MG63 (cell line): Measurements from ENCODE around the gene TMBIM6. TPM values are rescaled to one million over a fixed set of nuclear protein-coding genes. Genes with fewer than 3 reads are reported as not detected.
A peak's percentile ranks its signal among the peaks of the same experiment; 100 is the strongest.
"Not testable (repeated sequence)": the region's sequence is repeated elsewhere in the genome, so short reads cannot be mapped to it uniquely, and the experiment has no call there.

Source experiments
- DNase-seq: peaks from one replicate; pipeline ENCODE4 v3.0.0-alpha.2; 2020
- H3K27me3 ChIP-seq: fragments of 250-450 bp; sonication (Bioruptor Pico); 2 replicates; pipeline ENCODE4 v1.5.1; 2020; ENCODE audit warnings: mild to moderate bottlenecking, moderate library complexity
- H3K36me3 ChIP-seq: fragments of 250-450 bp; sonication (Bioruptor Pico); 2 replicates; pipeline ENCODE4 v1.5.1; 2020; ENCODE audit warnings: mild to moderate bottlenecking, moderate library complexity
- H3K4me3 ChIP-seq: fragments of 250-450 bp; sonication (Bioruptor Pico); 2 replicates; pipeline ENCODE4 v1.5.1; 2020; ENCODE audit warnings: mild to moderate bottlenecking, moderate library complexity
- H3K9me3 ChIP-seq: fragments of 250-450 bp; sonication (Bioruptor Pico); 2 replicates; pipeline ENCODE4 v1.5.1; 2020; ENCODE audit warnings: mild to moderate bottlenecking, moderate library complexity
- total RNA-seq: library from RNA; depleted of rRNA; stranded (reverse); fragments of >200 nt; shearing (Covaris generic); gene quantifications from 2 replicates; pipeline ENCODE4 v1.2.3, GENCODE V29; 2014; ENCODE audit warnings: low replicate concordance

The TMBIM6 gene
- total RNA-seq, 1 experiment from 2014 or later = 260 TPM

DNA sequence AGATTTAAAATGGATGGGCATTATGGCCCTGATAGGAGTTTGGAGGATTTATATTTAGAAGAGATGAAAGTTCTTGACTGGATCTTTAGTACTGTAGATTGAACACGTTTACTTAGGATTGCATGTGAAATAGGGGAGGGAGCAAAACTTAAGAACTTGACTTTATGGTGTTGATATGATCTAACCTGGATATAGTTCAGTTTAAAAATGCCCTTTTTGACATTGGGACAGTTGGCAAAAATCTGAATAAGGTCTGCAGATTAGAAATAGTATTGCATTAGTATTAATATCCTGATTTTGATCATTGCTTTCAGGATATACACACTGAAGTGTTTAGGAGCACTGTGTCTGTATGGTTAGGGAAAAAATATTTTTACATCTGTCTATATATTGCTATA lies 9.6 kb downstream of the TMBIM6 start:
- peaks cover 2% of the 10 kb centered on the region; the same call in 1 of the 2 replicates for H3K9me3 ChIP-seq
- H3K4me3 ChIP-seq = no peak overlapping the region
- peaks cover 82% of the 10 kb centered on the region for H3K36me3 ChIP-seq
- DNase-seq = no peak
- H3K27me3 ChIP-seq = no peaks in the 10 kb centered on the region

- no peaks in the 10 kb centered on the region for H3K27me3 ChIP-seq
- H3K9me3 ChIP-seq = no peaks in the 10 kb centered on the region
- H3K4me3 ChIP-seq = no peak overlapping the region
- H3K36me3 ChIP-seq = peaks cover 70% of the 10 kb centered on the region
- no peak for DNase-seq
Observed at GRCh38 chr12:49761677-49762467, 20.5 kb downstream of the TMBIM6 start.

DNA sequence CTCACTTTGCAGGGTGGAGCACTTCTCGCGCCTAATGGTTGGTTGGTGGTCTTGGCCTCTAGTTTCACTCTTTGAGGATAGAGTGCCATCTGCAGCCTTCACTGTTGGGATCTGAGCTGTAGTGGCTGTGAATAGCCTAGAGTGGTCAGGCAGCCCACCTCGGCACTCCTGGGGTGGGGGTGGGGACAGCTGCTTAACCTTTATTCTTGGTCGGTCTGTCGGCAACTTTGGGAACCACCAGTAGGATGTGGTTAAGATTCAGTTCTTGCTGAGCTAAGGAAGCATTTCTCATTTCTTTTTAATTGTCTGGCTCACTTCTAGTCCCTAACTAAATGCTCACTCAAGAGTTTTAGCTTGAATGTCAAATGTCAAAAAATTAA lies 21.1 kb downstream of the TMBIM6 start:
- no peaks in the 10 kb centered on the region for H3K27me3 ChIP-seq
- DNase-seq = no peak
- no peaks in the 10 kb centered on the region for H3K9me3 ChIP-seq
- H3K4me3 ChIP-seq = no peak overlapping the region
- peaks cover 64% of the 10 kb centered on the region for H3K36me3 ChIP-seq

DNA sequence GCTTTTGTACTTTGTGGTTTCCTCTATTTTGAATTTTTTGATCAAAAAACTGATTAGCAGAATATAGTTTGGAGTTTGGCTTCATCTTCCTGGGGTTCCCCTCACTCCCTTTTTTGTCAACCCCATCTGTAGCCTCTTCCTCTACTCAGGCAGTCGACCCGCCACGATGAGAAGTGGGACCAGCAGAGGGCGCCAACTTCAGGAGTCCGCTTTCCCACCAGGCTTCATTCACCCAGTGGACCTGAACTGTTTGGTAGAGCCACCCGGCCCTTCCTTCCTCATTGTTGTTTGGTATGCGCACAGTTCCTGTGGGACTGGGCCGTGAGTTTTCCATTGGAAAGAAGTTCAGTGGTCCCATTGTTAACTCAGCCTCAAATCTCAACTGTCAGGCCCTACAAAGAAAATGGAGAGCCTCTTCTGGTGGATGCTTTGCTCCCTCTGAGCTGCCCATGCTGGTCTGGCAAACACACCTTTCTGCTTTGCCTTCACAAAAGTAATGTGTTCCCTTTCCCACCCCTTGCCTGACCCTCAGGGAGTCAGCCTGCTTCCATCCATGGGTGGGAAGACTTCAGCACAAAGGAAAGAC lies 21.7 kb downstream of the TMBIM6 start:
- DNase-seq = peak; percentile 29
- Histone ChIP-seq H3K36me3 (peaks cover 58% of the 10 kb centered on the region), H3K4me3 (no peak overlapping the region), H3K9me3 (no peaks in the 10 kb centered on the region), H3K27me3 (no peaks in the 10 kb centered on the region)

GRCh38 chr12:49764126-49764525 lies 22.8 kb downstream of the TMBIM6 start:
- no peaks in the 10 kb centered on the region for H3K9me3 ChIP-seq
- no peak overlapping the region for H3K4me3 ChIP-seq
- H3K36me3 ChIP-seq = peaks cover 47% of the 10 kb centered on the region
- no peaks in the 10 kb centered on the region for H3K27me3 ChIP-seq
- no peak for DNase-seq

GRCh38 chr12:49766115-49766455 lies 24.7 kb downstream of the TMBIM6 start:
- no peak for DNase-seq
- no peak overlapping the region for H3K4me3 ChIP-seq
- no peaks in the 10 kb centered on the region for H3K9me3 ChIP-seq

DNA sequence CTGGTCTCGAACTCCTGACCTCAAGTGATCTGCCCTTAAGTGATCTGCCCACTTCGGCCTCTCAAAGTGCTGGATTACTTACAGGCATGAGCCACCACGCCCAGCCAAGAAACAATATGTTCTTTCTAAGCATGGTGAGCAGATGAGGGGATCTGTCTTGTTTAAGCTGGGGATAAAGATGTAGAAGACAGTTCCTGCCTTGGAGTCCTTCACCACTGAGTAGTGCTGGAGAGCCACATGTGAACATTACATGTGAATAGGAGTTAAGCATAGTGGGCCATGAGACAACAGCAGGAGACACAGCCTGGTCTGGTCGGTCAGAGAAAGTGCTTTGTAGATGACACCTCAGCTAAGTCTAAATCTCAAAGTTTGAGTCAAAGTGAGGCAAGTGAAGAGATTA lies 26.0 kb downstream of the TMBIM6 start:
- H3K4me3 ChIP-seq = no peak overlapping the region
- H3K27me3 ChIP-seq = no peaks in the 10 kb centered on the region
- DNase-seq = no peak
- H3K9me3 ChIP-seq = no peaks in the 10 kb centered on the region
- peaks cover 26% of the 10 kb centered on the region for H3K36me3 ChIP-seq

More at GRCh38 chr12:49766115-49766455, 24.7 kb downstream of the TMBIM6 start:
- H3K27me3 ChIP-seq = no peaks in the 10 kb centered on the region
- H3K36me3 ChIP-seq = peaks cover 39% of the 10 kb centered on the region

GRCh38 chr12:49773102-49773501 lies 31.7 kb downstream of the TMBIM6 start:
- DNase-seq, H3K27me3 ChIP-seq, H3K36me3 ChIP-seq, H3K9me3 ChIP-seq, H3K4me3 ChIP-seq: not testable (repeated sequence)

- H3K4me3 ChIP-seq = no peak overlapping the region
- no peaks in the 10 kb centered on the region for H3K27me3 ChIP-seq
- H3K36me3 ChIP-seq = no peaks in the 10 kb centered on the region
- peak; percentile 49 for DNase-seq
- no peaks in the 10 kb centered on the region for H3K9me3 ChIP-seq
Observed at GRCh38 chr12:49776413-49776812, 35.1 kb downstream of the TMBIM6 start.

GRCh38 chr12:49776858-49777257 lies 35.5 kb downstream of the TMBIM6 start:
- Histone ChIP-seq H3K4me3 (no peak overlapping the region), H3K36me3 (no peaks in the 10 kb centered on the region), H3K27me3 (no peaks in the 10 kb centered on the region), H3K9me3 (no peaks in the 10 kb centered on the region)
- DNase-seq = no peak

DNA sequence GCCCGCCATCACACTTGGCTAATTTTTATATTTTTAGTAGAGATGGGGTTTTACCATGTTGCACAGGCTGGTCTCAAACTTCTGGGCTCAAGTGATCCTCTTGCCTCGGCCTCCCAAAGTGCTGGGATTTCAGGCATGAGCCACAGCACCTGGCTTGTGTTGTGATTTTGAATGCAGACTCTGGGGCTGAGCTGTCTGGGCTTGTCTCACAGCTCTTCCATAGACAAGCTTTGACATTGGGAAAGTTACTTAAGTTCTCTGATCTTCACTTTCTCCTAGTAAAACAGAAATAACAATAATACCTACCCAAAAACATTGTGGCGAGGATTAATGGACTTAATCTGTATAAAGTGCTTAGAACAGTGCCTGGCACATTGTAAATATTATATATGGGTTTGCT lies 36.0 kb downstream of the TMBIM6 start:
- Histone ChIP-seq H3K27me3 (no peaks in the 10 kb centered on the region), H3K36me3 (no peaks in the 10 kb centered on the region), H3K9me3 (no peaks in the 10 kb centered on the region), H3K4me3 (no peak overlapping the region)
- DNase-seq = no peak

DNA sequence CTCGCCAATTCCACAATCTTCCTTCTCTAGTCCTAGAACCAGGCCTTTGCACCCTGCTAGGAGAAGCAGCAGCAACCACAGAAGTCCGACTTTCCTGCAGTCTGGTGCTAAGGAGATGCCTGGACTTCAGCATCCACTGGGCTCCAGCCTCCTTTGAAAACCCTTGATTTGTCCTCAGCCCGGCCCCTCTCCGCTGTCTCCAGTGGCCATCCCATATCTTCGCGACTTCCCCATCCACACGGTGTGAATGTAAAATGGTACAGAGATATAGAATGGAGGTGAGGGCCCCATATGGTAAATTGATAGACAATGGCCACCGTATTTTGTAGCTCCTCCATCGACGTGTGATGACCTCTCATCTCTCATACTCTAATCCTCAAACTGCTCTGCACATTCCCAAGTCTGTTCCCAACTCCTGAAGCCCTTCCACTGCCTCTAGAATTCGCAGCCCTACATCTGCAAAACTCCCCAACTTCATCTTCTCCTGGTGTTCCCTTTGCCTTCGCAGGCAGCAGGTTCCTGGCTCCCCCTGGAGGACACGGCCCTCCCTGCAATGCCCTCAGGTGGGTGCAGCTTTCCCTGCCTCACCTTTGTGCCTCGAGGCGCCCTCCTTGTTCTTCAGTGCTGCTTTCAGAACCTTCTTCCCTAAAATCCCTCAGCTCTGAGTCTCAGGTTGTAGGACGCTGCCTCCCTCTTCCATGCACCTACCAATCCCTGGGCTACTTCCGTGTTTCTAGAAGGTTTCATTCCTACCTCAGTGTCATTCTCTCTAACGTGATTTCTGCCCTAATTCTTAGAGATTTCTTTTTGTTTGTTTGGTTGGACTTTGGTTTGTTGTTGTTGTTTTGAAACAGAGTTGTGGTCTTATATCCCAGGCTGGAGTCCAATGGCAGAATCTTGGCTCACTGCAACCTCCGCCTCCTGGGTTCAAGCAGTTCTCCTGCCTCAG lies 36.7 kb downstream of the TMBIM6 start:
- Histone ChIP-seq H3K9me3 (no peaks in the 10 kb centered on the region), H3K4me3 (no peak overlapping the region), H3K27me3 (no peaks in the 10 kb centered on the region), H3K36me3 (no peaks in the 10 kb centered on the region)
- peak; percentile 33 for DNase-seq

DNA sequence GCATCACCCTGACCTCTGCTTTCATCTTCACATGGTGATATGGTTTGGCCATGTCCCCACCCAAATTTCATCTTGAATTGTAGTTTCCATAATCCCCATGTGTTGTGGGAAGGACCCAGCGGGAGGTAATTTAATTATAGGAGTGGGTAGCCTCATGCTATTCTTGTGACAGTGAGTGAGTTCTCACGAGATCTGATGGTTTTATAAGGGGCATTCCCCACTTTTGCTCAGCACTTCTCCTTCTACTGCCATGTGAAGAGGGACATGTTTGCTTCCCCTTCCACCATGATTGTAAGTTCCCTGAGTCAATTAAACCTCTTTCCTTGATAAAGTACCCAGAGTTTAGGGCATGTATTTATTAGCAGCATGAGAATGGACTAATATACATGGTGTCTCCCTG lies 38.2 kb downstream of the TMBIM6 start:
- DNase-seq = no peak
- H3K27me3 ChIP-seq = no peaks in the 10 kb centered on the region
- H3K36me3 ChIP-seq = no peaks in the 10 kb centered on the region
- no peak overlapping the region for H3K4me3 ChIP-seq
- H3K9me3 ChIP-seq = no peaks in the 10 kb centered on the region

- not testable (repeated sequence) for H3K4me3 ChIP-seq, H3K27me3 ChIP-seq, H3K9me3 ChIP-seq, DNase-seq, H3K36me3 ChIP-seq
Observed at GRCh38 chr12:49780914-49781313, 39.6 kb downstream of the TMBIM6 start.

DNA sequence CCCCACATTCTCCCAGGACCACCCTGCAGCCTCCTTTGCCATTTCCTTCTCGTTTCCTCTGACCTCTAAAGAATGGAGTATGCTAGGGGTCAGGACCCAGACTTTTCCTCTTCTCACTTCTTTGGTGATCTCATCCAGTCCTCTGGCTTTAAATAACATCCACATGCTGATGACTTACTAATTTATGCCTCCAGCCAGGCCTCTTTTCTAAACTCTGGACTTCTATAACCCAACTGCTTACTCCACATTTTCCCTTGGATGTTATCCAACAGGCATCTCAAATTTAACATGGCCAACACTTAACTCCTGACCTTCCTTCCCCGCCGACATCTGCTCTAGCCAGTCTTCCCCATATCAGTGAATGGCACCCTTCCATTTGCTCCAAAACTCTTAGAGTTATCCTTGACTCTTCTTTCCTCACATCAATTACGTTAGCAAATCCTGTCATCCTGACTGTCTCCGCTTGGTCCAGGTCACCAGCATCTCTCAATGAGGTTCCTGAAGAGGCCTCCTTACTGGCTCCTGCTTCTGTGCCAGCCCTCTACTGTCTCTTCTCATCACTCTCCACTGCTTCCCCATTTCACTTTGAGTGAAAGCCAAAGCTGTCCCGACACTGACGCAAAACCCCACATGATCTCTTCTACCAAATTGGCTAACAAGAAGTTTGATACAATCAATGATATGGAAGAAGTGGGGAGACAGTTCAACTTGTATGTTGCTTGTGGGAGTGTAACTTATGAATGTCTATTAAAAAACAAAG lies 42.7 kb downstream of the TMBIM6 start:
- H3K9me3 ChIP-seq = no peaks in the 10 kb centered on the region
- H3K36me3 ChIP-seq = no peaks in the 10 kb centered on the region
- DNase-seq = no peak
- no peak overlapping the region for H3K4me3 ChIP-seq
- H3K27me3 ChIP-seq = no peaks in the 10 kb centered on the region

- no peaks in the 10 kb centered on the region for H3K9me3 ChIP-seq
- no peaks in the 10 kb centered on the region for H3K36me3 ChIP-seq
- no peak for DNase-seq
Observed at GRCh38 chr12:49784756-49785409, 43.5 kb downstream of the TMBIM6 start.

More at GRCh38 chr12:49784756-49785409, 43.5 kb downstream of the TMBIM6 start:
- H3K4me3 ChIP-seq = no peak overlapping the region
- H3K27me3 ChIP-seq = no peaks in the 10 kb centered on the region
